ENCODE results near the gene PIK3R6. TPM values are rescaled to one million over a fixed set of nuclear protein-coding genes. Genes with fewer than 3 reads are reported as not detected.

Gene PIK3R6
- total RNA-seq, 4 donors from 2014 or later = 0.56 to 3.5 (median 1.5) TPM

DNA sequence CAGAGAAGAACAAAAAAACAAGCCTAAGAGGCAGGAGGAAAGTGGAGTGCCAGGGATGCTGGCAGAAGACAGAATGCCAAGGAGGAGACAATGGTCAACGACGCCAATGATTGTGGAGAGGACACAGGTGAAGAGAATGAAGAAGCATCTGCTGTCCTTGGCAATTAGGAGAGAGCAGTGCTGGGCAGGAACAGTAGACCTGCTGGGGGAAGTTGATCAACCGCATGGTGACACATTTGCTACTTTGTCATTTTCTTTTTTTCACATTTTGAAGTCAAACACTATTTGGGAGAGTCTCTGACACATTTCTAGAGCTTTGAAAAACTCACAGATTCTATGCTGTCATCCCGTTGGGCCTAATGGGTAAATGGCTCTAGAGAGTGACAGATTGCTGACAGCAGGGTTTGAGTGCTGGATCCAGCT, 1.1 kb upstream of the PIK3R6 start:
- ATAC-seq (ENCODE audit: low FRiP score) = no peak
- no peak for DNase-seq (ENCODE audit: low spot score)
- TF ChIP-seq, protein P1, sequence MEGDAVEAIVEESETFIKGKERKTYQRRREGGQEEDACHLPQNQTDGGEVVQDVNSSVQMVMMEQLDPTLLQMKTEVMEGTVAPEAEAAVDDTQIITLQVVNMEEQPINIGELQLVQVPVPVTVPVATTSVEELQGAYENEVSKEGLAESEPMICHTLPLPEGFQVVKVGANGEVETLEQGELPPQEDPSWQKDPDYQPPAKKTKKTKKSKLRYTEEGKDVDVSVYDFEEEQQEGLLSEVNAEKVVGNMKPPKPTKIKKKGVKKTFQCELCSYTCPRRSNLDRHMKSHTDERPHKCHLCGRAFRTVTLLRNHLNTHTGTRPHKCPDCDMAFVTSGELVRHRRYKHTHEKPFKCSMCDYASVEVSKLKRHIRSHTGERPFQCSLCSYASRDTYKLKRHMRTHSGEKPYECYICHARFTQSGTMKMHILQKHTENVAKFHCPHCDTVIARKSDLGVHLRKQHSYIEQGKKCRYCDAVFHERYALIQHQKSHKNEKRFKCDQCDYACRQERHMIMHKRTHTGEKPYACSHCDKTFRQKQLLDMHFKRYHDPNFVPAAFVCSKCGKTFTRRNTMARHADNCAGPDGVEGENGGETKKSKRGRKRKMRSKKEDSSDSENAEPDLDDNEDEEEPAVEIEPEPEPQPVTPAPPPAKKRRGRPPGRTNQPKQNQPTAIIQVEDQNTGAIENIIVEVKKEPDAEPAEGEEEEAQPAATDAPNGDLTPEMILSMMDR (IDR thresholded peaks at IDR 0.05) = no peak

DNA sequence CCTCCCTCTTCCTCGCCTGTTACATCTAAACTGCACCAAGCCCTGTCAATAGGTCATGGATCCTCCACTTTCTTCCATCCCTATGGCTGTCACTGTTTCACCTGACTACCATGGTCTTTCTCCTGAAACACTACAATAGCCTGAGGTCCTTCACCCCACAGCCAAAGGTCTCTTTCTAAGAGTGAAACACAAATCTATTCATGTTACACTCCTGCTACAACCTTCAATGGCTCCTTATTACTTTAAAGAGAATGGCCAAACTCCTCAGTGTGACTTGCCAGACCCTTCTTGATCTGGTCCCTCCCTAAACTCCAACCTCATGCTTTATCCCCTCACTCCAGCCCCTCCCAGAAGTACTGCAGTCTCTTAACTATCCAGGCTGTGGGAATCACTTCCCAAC, 618 bp upstream of the PIK3R6 start:
- TF ChIP-seq, protein P1 (IDR thresholded peaks at IDR 0.05) = no peak
- ATAC-seq (ENCODE audit: low FRiP score) (no peak), DNase-seq (ENCODE audit: low spot score) (no peak)

DNA sequence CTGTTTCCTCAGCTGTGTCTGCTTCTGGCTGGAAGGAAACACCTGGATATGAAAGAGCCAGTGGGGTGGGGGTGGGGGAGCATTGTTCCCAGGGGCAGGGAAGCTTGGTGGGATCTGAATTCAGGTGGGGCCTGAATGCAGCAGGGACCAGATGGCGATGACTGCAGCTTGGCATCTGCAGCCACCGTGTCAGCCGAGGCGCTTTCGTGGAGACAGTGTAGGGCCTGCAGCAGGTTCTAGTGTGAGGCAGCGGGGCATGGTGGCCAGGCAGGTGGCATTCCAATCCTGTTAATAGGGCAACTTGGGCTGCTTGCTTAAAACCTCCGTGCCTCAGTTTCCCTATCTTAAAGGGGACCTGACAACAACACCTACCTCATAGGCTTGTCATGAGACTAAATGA, 1.7 kb downstream of the PIK3R6 start:
- DNase-seq (ENCODE audit: low spot score) (no peak), ATAC-seq (ENCODE audit: low FRiP score) (no peak)
- TF ChIP-seq, protein P1 (IDR thresholded peaks at IDR 0.05) = no peak

DNA sequence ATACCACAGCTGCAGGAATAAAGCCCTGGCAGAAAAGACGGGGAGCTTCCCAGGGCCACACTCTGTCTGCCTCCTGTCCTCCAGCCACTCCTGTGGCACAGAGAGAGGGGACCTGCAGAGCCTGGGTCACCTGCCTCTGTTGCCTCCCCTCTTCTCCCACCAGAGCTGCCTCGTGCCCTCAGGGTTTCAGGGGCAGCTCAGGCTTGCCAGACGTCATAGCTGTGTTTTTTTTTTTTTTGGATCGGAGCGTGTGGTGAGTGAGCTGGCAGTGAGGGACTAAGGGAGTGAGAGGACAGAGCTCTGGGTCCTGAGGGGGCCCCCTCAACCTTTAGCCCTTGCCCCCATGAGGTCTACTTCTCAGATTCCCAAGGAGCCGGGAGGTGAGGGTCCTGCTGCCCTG, 2.1 kb downstream of the PIK3R6 start:
- DNase-seq (ENCODE audit: low spot score) = no peak
- no peak for ATAC-seq (ENCODE audit: low FRiP score)
- TF ChIP-seq, protein P1 (IDR thresholded peaks at IDR 0.05) = no peak

DNA sequence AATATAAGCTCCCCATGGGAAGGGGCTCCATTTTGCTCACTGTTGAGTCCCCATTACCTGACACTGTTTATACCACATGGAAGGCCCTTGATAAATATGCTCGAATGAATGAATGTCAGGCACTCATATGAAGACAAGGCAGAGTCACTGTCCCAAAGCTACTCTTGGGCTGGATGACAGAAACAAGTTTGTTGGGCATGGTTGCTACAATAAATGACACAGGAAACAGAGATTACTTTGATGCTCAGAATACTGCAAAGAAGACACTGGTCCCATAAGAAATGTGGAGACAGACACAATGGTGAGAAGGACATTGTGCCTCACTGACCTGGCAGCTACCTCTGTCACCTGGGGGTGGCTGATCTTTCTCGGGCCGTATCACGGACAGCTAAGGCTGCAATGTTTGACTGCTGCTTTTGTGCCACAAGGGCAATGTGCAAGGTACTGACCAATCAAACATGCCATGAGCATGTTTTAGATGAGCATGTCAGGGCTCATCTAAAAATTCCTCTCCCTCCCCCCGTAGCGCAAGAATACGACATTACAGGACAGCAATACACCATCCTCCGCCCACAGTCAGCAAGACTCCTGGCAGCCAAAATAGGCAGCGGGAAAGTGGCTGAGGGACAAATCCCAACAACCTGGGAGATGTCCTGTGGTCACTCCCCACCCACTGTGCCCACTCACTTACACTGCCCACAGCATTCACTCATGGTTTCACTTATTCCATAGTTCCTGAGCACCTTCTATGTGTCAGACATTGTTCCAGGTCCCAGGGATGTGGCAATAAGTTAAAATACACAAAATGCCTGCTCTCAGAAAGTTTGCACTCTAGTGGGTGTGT, 5.0 kb downstream of the PIK3R6 start:
- DNase-seq (ENCODE audit: low spot score) (no peak), ATAC-seq (ENCODE audit: low FRiP score) (no peak)
- TF ChIP-seq, protein P1 (IDR thresholded peaks at IDR 0.05) = no peak

DNA sequence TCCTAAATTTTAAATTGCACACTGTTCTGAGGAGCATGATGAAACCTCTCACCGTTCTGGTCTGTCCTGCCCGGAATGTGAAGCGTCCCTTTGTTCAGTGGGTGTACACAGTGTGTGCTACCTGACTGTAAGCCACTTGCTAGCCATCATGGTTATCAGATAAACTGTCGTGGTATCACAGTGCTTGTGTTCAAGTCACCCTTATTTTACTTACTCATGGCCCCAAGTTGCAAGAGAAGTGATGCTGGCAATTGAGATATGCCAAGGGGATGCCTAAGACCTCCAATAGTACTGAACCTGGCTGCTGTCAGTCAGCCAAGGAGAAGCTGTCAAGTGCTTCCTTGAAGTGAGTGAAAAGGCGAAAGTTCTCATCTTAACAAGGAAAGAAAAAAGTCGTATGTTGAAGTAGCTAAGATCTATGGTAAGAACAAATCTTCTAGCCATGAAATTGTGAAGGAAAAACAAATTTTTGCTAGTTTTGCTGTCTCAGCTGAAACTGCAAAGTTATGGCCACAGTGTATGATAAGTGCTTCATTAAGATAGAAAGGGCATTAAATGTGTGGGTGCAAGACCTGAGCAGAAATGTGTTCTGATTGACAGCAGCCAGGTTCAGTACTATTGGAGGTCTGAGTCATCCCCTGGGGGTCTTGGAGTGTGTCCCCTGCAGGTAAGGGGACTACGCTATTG, 5.8 kb downstream of the PIK3R6 start:
- DNase-seq (ENCODE audit: low spot score) (no peak), ATAC-seq (ENCODE audit: low FRiP score) (no peak)
- TF ChIP-seq, protein P1 (IDR thresholded peaks at IDR 0.05) = no peak
